ENCODE measurements around the gene WNK1.

DNA sequence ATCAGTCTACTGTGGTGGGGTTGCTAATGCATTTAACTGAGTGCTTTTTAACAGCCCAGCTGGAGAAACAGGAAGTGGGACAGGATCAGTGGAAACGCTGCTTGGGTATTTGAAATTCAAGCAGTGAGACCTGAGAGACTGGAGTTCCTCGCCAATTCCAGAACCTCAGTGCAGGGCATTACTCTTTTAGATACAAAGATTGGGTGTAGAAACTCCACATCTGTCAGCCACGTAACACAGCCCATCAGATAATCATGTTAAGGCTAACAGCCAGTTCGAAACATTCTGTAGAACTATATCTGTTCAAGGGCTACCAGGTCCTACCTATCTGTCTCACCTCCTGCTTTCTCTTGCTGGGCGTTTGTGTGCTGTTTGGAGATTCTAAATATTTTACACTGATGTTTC, 151.6 kb downstream of the WNK1 start:
- TF ChIP-seq, protein P1, sequence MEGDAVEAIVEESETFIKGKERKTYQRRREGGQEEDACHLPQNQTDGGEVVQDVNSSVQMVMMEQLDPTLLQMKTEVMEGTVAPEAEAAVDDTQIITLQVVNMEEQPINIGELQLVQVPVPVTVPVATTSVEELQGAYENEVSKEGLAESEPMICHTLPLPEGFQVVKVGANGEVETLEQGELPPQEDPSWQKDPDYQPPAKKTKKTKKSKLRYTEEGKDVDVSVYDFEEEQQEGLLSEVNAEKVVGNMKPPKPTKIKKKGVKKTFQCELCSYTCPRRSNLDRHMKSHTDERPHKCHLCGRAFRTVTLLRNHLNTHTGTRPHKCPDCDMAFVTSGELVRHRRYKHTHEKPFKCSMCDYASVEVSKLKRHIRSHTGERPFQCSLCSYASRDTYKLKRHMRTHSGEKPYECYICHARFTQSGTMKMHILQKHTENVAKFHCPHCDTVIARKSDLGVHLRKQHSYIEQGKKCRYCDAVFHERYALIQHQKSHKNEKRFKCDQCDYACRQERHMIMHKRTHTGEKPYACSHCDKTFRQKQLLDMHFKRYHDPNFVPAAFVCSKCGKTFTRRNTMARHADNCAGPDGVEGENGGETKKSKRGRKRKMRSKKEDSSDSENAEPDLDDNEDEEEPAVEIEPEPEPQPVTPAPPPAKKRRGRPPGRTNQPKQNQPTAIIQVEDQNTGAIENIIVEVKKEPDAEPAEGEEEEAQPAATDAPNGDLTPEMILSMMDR (optimal IDR thresholded peaks at IDR 0.05 in 1 of 3, IDR thresholded peaks at IDR 0.05 in 1 of 3, conservative IDR thresholded peaks at IDR 0.05 in 1 of 3; ENCODE audit: extremely low read depth in 1 of 3, insufficient read depth in 2 of 3, low read length in 3 of 3) = no peak
- TF ChIP-seq EZH2 (IDR thresholded peaks at IDR 0.05; ENCODE audit: low read length) = no peak

Data from keratinocyte (primary cell).